ENCODE results near the gene IDI2. TPM values are rescaled to one million over a fixed set of nuclear protein-coding genes. Genes with fewer than 3 reads are reported as not detected.

The IDI2 gene
- total RNA-seq, 4 donors from 2014 or later, result 43.7 to 204 (median 86.7) TPM

- in situ Hi-C loops (cut with MboI; ENCODE audit: low sequenced_read_pairs in 4 of 4), result no loop called here
Observed at GRCh38 chr10:970311-971149, 55.1 kb downstream of the IDI2 start.

GRCh38 chr10:969473-970150 is 56.0 kb downstream of the IDI2 start:
- peaks cover 0 to 8% of the 10 kb centered on the region in 2 donors for H3K4me1 ChIP-seq
- no peaks in the 10 kb centered on the region for H3K36me3 ChIP-seq
- intact Hi-C loops (cut with DNase I; ENCODE audit: low total_unique reads) (no loop called here), in situ Hi-C loops (cut with MboI; ENCODE audit: low sequenced_read_pairs in 4 of 4) (no loop called here)
- no peak overlapping the region for H3K4me3 ChIP-seq
- no peaks in the 10 kb centered on the region for H3K9me3 ChIP-seq
- DNase-seq, result no peak
- TF ChIP-seq, protein P1, sequence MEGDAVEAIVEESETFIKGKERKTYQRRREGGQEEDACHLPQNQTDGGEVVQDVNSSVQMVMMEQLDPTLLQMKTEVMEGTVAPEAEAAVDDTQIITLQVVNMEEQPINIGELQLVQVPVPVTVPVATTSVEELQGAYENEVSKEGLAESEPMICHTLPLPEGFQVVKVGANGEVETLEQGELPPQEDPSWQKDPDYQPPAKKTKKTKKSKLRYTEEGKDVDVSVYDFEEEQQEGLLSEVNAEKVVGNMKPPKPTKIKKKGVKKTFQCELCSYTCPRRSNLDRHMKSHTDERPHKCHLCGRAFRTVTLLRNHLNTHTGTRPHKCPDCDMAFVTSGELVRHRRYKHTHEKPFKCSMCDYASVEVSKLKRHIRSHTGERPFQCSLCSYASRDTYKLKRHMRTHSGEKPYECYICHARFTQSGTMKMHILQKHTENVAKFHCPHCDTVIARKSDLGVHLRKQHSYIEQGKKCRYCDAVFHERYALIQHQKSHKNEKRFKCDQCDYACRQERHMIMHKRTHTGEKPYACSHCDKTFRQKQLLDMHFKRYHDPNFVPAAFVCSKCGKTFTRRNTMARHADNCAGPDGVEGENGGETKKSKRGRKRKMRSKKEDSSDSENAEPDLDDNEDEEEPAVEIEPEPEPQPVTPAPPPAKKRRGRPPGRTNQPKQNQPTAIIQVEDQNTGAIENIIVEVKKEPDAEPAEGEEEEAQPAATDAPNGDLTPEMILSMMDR (IDR thresholded peaks at IDR 0.05 in 4 of 5, conservative IDR thresholded peaks at IDR 0.05 in 1 of 5), result no peak
- TF ChIP-seq POLR2A (IDR thresholded peaks at IDR 0.05), result no peak
- ATAC-seq, result no peak
- no peak overlapping the region for H3K27ac ChIP-seq
- no peaks in the 10 kb centered on the region for H3K27me3 ChIP-seq

More at GRCh38 chr10:970311-971149, 55.1 kb downstream of the IDI2 start:
- Histone ChIP-seq H3K4me3 (no peak overlapping the region), H3K27ac (peak overlapping the region in 1 of 4 donors; percentile 6), H3K27me3 (no peaks in the 10 kb centered on the region), H3K9me3 (no peaks in the 10 kb centered on the region), H3K4me1 (peaks cover 0 to 8% of the 10 kb centered on the region in 2 donors), H3K36me3 (no peaks in the 10 kb centered on the region)
- peak; percentile 53 to 66 for ATAC-seq
- intact Hi-C loops (cut with DNase I; ENCODE audit: low total_unique reads), result no loop called here
- TF ChIP-seq, protein P1 (IDR thresholded peaks at IDR 0.05 in 4 of 5, conservative IDR thresholded peaks at IDR 0.05 in 1 of 5), result no peak
- no peak for TF ChIP-seq POLR2A (IDR thresholded peaks at IDR 0.05)
- DNase-seq, result no peak

Other genes starting within 250 kb of the IDI2 start
- gene LARP4B, start 94.2 kb downstream of the IDI2 start, total RNA-seq, result 10 to 100 TPM; 29.7 to 45.6 (median 40.0) TPM
- gene GTPBP4, start 37.4 kb downstream of the IDI2 start, total RNA-seq, result 10 to 100 TPM; 34.7 to 51.5 (median 38.5) TPM
- gene IDI1, start 23.3 kb upstream of the IDI2 start, total RNA-seq, result 10 to 100 TPM; 48.3 to 66.8 (median 66.5) TPM
- 10 to 100 TPM; 18.4 to 26.2 (median 23.2) TPM for gene WDR37, start 30.5 kb upstream of the IDI2 start, total RNA-seq